ENCODE results near the gene KIAA0319L. TPM values are rescaled to one million over a fixed set of nuclear protein-coding genes. Genes with fewer than 3 reads are reported as not detected.

The KIAA0319L gene
- total RNA-seq, 2 donors from 2014 or later, result 62.4 to 62.6 TPM

- Histone ChIP-seq H3K36me3 (no peaks in the 10 kb centered on the region), H3K9me3 (no peaks in the 10 kb centered on the region), H3K27ac (no peak overlapping the region), H3K27me3 (replicated peaks; ENCODE audit: insufficient read depth) (no peaks in the 10 kb centered on the region), H3K4me3 (no peak overlapping the region), H3K4me1 (ENCODE audit: control insufficient read depth in 1 of 2, low read depth in 2 of 2) (no peaks in the 10 kb centered on the region)
- DNase-seq (ENCODE audit: low spot score), result no peak
- ATAC-seq (ENCODE audit: insufficient number of reproducible peaks, low FRiP score, low read depth), result no peak
- TF ChIP-seq CTCF (IDR thresholded peaks at IDR 0.05), result no peak
These were observed 37.0 kb upstream of the KIAA0319L start for GRCh38 chr1:35594005-35594760.

GRCh38 chr1:35592991-35593769 is 36.0 kb upstream of the KIAA0319L start:
- Histone ChIP-seq H3K4me3 (no peak overlapping the region), H3K4me1 (ENCODE audit: control insufficient read depth in 1 of 2, low read depth in 2 of 2) (no peaks in the 10 kb centered on the region), H3K27me3 (replicated peaks; ENCODE audit: insufficient read depth) (no peaks in the 10 kb centered on the region), H3K9me3 (no peaks in the 10 kb centered on the region), H3K27ac (no peak overlapping the region), H3K36me3 (no peaks in the 10 kb centered on the region)
- no peak for ATAC-seq (ENCODE audit: insufficient number of reproducible peaks, low FRiP score, low read depth)
- DNase-seq (ENCODE audit: low spot score), result no peak
- no peak for TF ChIP-seq CTCF (IDR thresholded peaks at IDR 0.05)

- no peak for TF ChIP-seq CTCF (IDR thresholded peaks at IDR 0.05)
- DNase-seq (ENCODE audit: low spot score) (no peak), ATAC-seq (ENCODE audit: insufficient number of reproducible peaks, low FRiP score, low read depth) (no peak)
- Histone ChIP-seq H3K9me3 (no peaks in the 10 kb centered on the region), H3K4me3 (no peak overlapping the region), H3K36me3 (no peaks in the 10 kb centered on the region), H3K4me1 (ENCODE audit: control insufficient read depth in 1 of 2, low read depth in 2 of 2) (no peaks in the 10 kb centered on the region), H3K27ac (no peak overlapping the region), H3K27me3 (replicated peaks; ENCODE audit: insufficient read depth) (no peaks in the 10 kb centered on the region)
These were observed 34.0 kb upstream of the KIAA0319L start for GRCh38 chr1:35591211-35591610.

- TF ChIP-seq CTCF (IDR thresholded peaks at IDR 0.05), result no peak
- Histone ChIP-seq H3K27me3 (replicated peaks; ENCODE audit: insufficient read depth) (no peaks in the 10 kb centered on the region), H3K9me3 (no peaks in the 10 kb centered on the region), H3K4me3 (no peak overlapping the region), H3K4me1 (ENCODE audit: control insufficient read depth in 1 of 2, low read depth in 2 of 2) (no peaks in the 10 kb centered on the region), H3K27ac (no peak overlapping the region), H3K36me3 (no peaks in the 10 kb centered on the region)
- DNase-seq (ENCODE audit: low spot score), result no peak
- no peak for ATAC-seq (ENCODE audit: insufficient number of reproducible peaks, low FRiP score, low read depth)
These were observed 33.4 kb upstream of the KIAA0319L start for GRCh38 chr1:35590476-35591040.

All from thoracic aorta (tissue), 2 donors.